ENCODE data around the gene KHDRBS1. TPM values are rescaled to one million over a fixed set of nuclear protein-coding genes. Genes with fewer than 3 reads are reported as not detected.

KHDRBS1 gene
- total and polyA plus RNA-seq, 2 of the 13 experiments (the other 11 are each of a cell fraction or from before 2014, with no cell fraction given): 25.1 to 39.0 TPM

GRCh38 chr1:32013386-32014198, at the start of gene KHDRBS1 (continued):
- TF ChIP-seq NONO (IDR thresholded peaks at IDR 0.05): no peak
- TF ChIP-seq NONO (CRISPR knock-in tag; conservative IDR thresholded peaks at IDR 0.05): peak; percentile 84
- TF ChIP-seq NFYC (CRISPR knock-in tag; IDR thresholded peaks at IDR 0.05): no peak
- TF ChIP-seq ZBTB25 (CRISPR knock-in tag; IDR thresholded peaks at IDR 0.05): peak; percentile 74
- TF ChIP-seq CTCF (CRISPR knock-in tag; IDR thresholded peaks at IDR 0.05): no peak
- TF ChIP-seq ATF7 (IDR thresholded peaks at IDR 0.05): no peak
- TF ChIP-seq ATF7 (CRISPR knock-in tag; IDR thresholded peaks at IDR 0.05): 0 out of 2 replicates have a peak, but pooled peaks have one; percentile 39
- TF ChIP-seq ZNF281 (CRISPR knock-in tag; IDR thresholded peaks at IDR 0.05; ENCODE audit: borderline replicate concordance): 0 out of 2 replicates have a peak, but pooled peaks have one; percentile 40
- TF ChIP-seq ZNF430 (CRISPR knock-in tag; IDR thresholded peaks at IDR 0.05): peak; percentile 71; the same call in 1 of the 2 replicates
- no peak for TF ChIP-seq ZNF333 (CRISPR knock-in tag; IDR thresholded peaks at IDR 0.05; ENCODE audit: borderline replicate concordance)
- TF ChIP-seq SNRNP70 (IDR thresholded peaks at IDR 0.05; ENCODE audit: low read depth, low read length): no peak
- TF ChIP-seq ZBTB39 (CRISPR knock-in tag; IDR thresholded peaks at IDR 0.05): peak; percentile 86; the same call in 1 of the 2 replicates
- no peak for TF ChIP-seq EHMT2 (IDR thresholded peaks at IDR 0.05; ENCODE audit: borderline replicate concordance, low read depth, low read length)
- TF ChIP-seq ZNF317 (CRISPR knock-in tag; IDR thresholded peaks at IDR 0.05): peak; percentile 77; the same call in 1 of the 2 replicates
- peak; percentile 62; the same call in 1 of the 2 replicates for TF ChIP-seq IKZF5 (CRISPR knock-in tag; IDR thresholded peaks at IDR 0.05)
